Endothelial cell of umbilical vein (primary cell): ENCODE results near the gene L1CAM. TPM values are rescaled to one million over a fixed set of nuclear protein-coding genes. Genes with fewer than 3 reads are reported as not detected.

Experiments
- BruUV-seq: library from RNA; stranded (reverse); fragments of 400-500 nt; replicated peaks from 2 replicates; lab custom pipeline; 2021; lab: Mats Ljungman, UMichigan
- CTCF ChIA-PET: fragments of 300-600, 350-600 bp; sonication (Branson Sonifier 250); formaldehyde crosslinking; loops from one replicate; lab custom pipeline; 2021; ENCODE audit warnings: antibody characterized with exemption, inconsistent platforms; lab: Charles Lee
- POLR2A ChIA-PET: fragments of 300-600, 350-600 bp; sonication (Branson Sonifier 250); formaldehyde crosslinking; loops from one replicate; lab custom pipeline; 2021; ENCODE audit warnings: antibody characterized with exemption, inconsistent platforms; lab: Charles Lee
- DNase-seq: peaks from one replicate; pipeline ENCODE4 v3.0.0-alpha.2; 2011; ENCODE audit warnings: low read depth, low spot score
- FAIRE-seq: peaks from 2 replicates; lab custom pipeline; 2011; peaks lifted over from hg19 to GRCh38; lab: Jason Lieb, UNC
- H2AFZ ChIP-seq: 2 replicates; pipeline ENCODE4 v1.6.0; 2012; ENCODE audit warnings: low read depth, low read length, control low read depth, inconsistent platforms
- H3K27ac ChIP-seq: 2 replicates; pipeline ENCODE4 v1.5.1; 2011; ENCODE audit warnings: low read depth, mild to moderate bottlenecking, control low read depth, low read length, moderate library complexity; ENCODE audit not compliant: insufficient read depth
- H3K27me3 ChIP-seq, 2 experiments: 2 replicates each; pipeline versions ENCODE4 v1.6.0 to v1.6.1; 2011; ENCODE audit warnings: low read length in 2 of 2, mixed read lengths in 1 of 2; ENCODE audit not compliant: control insufficient read depth in 2 of 2, insufficient read depth in 2 of 2
- H3K36me3 ChIP-seq, 2 experiments: 2 replicates in 1 of 2; 3 replicates in 1 of 2; pipeline ENCODE4 v1.5.1; 2011; ENCODE audit warnings: low read length in 2 of 2, mild to moderate bottlenecking in 1 of 2, moderate library complexity in 1 of 2; ENCODE audit not compliant: control insufficient read depth in 2 of 2, insufficient read depth in 2 of 2; ENCODE audit errors: extremely low read depth in 1 of 2
- H3K4me1 ChIP-seq: 3 replicates; pipeline ENCODE4 v1.5.1; 2011; ENCODE audit warnings: mild to moderate bottlenecking, low read length; ENCODE audit not compliant: control insufficient read depth, insufficient read depth; ENCODE audit errors: extremely low read depth
- H3K4me2 ChIP-seq: 2 replicates; pipeline ENCODE4 v1.6.1; 2011; ENCODE audit warnings: low read length, control low read depth, mixed read lengths; ENCODE audit not compliant: insufficient read depth
- H3K4me3 ChIP-seq, 3 experiments: fragments of 200-600 bp in 1 of 3; sonication (generic), shearing (Covaris generic) in 1 of 3; replicated peaks in 1 of 3; 2 replicates each; pipeline ENCODE4 v1.5.1; 2011 to 2016; ENCODE audit warnings: control low read depth in 3 of 3, low read length in 3 of 3, mild to moderate bottlenecking in 2 of 3, inconsistent platforms in 1 of 3, low read depth in 1 of 3, moderate library complexity in 1 of 3; ENCODE audit not compliant: insufficient read depth in 1 of 3
- H3K79me2 ChIP-seq: 2 replicates; pipeline ENCODE4 v1.6.0; 2012; ENCODE audit warnings: low read length, inconsistent platforms; ENCODE audit not compliant: control insufficient read depth, insufficient read depth
- H3K9ac ChIP-seq: replicated peaks from 2 replicates; pipeline ENCODE3; 2011; ENCODE audit warnings: low read length, control low read depth; ENCODE audit not compliant: insufficient read depth; ENCODE audit errors: extremely low read depth
- H3K9me1 ChIP-seq: replicated peaks from 3 replicates; pipeline ENCODE4 v1.6.0; 2011; ENCODE audit warnings: mild to moderate bottlenecking, low read length; ENCODE audit not compliant: control insufficient read depth, insufficient read depth; ENCODE audit errors: extremely low read depth
- H3K9me3 ChIP-seq: replicated peaks from 2 replicates; pipeline ENCODE4 v1.5.1; 2012; ENCODE audit warnings: low read length, inconsistent platforms; ENCODE audit not compliant: control insufficient read depth, insufficient read depth
- H4K20me1 ChIP-seq: replicated peaks from 2 replicates; pipeline ENCODE3; 2011; ENCODE audit warnings: mild to moderate bottlenecking, low read length; ENCODE audit not compliant: control insufficient read depth, insufficient read depth; ENCODE audit errors: extremely low read depth
- EZH2 ChIP-seq: IDR thresholded peaks from 2 replicates; pipeline ENCODE4 v1.6.1; 2012; ENCODE audit warnings: borderline replicate concordance, low read depth, mild to moderate bottlenecking, moderate library complexity, low read length, inconsistent platforms; ENCODE audit not compliant: severe bottlenecking
- FOS ChIP-seq: IDR thresholded peaks from 2 replicates; pipeline ENCODE4 v1.6.1; 2011; ENCODE audit warnings: mild to moderate bottlenecking, low read length, moderate library complexity, borderline replicate concordance; ENCODE audit not compliant: insufficient read depth
- JUN ChIP-seq: IDR thresholded peaks from 2 replicates; pipeline ENCODE4 v1.6.1; 2011; ENCODE audit warnings: borderline replicate concordance, low read depth; ENCODE audit not compliant: insufficient read length, insufficient read depth
- MYC ChIP-seq: IDR thresholded peaks from one replicate; pipeline ENCODE4 v1.6.1; 2011; ENCODE audit warnings: mild to moderate bottlenecking, low read depth, low read length
- POLR2A ChIP-seq: IDR thresholded peaks from 2 replicates; pipeline ENCODE4 v1.6.1; 2012; ENCODE audit warnings: low read depth, mild to moderate bottlenecking, control low read depth, low read length
- POLR2AphosphoS5 ChIP-seq: IDR thresholded peaks from 2 replicates; pipeline ENCODE4 v1.6.1; 2012; ENCODE audit warnings: low read depth, mild to moderate bottlenecking, control low read depth, low read length, moderate library complexity; ENCODE audit not compliant: insufficient read depth
- dilution Hi-C: fragments of 300-500 bp; cut with MboI; formaldehyde crosslinking; loops from one replicate; pipeline ENCODE4 v1.15.0; 2019; ENCODE audit warnings: low sequenced_read_pairs; ENCODE audit not compliant: extremely low pct_ligation_motif_present
- intact Hi-C: fragments of 100-400 bp; cut with micrococcal nuclease; formaldehyde crosslinking; loops from one replicate; pipeline ENCODE4 v1.10.0; 2022
- polyA plus RNA-seq, 4 experiments: library from polyadenylated mRNA; depleted of rRNA in 3 of 4; stranded (reverse) in 3 of 4; unstranded in 1 of 4; fragments of >200 nt; gene quantifications; 2 replicates each; pipeline versions ENCODE4 v1.2.1 to v1.2.3, GENCODE V29; 2011 to 2012; ENCODE audit warnings: missing spikeins in 1 of 4
- total RNA-seq: library from RNA; stranded (reverse); gene quantifications from 2 replicates; pipeline ENCODE4 v1.2.3, GENCODE V29; 2021
- TF ChIP-seq, protein P1 (sequence below): IDR thresholded peaks from 2 replicates; pipeline ENCODE4 v1.6.1; 2011; ENCODE audit not compliant: insufficient read depth, insufficient read length

L1CAM gene
- total and polyA plus RNA-seq, 2 donors (not counting 3 experiments of a cell fraction or from before 2014, with no cell fraction given), result 0.01 TPM; not detected in 1

DNA sequence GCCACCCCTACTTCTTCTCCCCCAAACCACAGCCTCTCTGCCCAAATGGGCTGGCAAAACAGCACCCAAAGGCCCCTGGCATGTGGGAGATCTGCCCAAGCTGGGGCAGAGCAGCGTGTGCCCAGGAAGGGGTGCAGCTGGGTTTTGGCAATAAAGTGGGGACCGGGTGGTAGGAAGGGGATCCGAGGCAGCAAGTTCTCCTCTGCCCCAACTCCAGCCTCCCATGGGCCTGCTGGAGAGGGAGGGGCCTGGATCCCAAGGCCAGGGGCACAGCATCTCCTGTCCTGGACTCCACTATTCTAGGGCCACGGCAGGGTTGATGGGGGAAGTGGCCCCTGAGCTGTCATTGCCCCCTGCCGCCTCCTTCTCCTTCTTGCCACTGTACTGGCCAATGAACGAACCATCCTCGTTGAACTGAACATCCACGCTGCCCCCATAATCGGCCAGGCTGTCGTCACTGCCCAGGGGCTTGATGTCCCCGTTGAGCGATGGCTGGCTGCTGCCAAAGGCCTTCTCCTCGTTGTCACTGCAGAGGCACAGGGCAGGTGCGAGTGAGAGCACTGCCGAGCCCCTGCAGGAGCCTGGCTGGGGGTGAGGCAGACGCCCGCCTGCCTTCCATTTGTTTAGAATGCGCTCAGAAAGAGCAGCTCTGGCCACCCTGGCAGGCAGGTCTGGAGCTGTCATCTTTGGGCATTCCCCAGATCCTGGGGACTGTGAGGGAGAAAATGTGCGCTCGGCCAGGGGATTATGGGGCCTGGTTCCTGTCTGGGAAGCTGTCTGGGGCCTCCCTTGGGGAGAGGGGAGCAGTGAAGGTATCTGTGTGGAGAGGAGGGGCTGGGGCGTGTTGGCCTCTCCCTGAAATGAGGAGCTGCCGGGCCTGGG, 23.4 kb downstream of the L1CAM start:
- POLR2A ChIA-PET, result no interaction called here
- no peaks in the 10 kb centered on the region for H4K20me1 ChIP-seq
- CTCF ChIA-PET, result no interaction called here
- intact Hi-C loops, result no loop called here
- H3K79me2 ChIP-seq, result no peaks in the 10 kb centered on the region
- no peak for TF ChIP-seq POLR2A
- TF ChIP-seq MYC, result no peak
- no peak for TF ChIP-seq FOS
- TF ChIP-seq, protein P1, sequence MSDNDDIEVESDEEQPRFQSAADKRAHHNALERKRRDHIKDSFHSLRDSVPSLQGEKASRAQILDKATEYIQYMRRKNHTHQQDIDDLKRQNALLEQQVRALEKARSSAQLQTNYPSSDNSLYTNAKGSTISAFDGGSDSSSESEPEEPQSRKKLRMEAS, result no peak
- no peak for TF ChIP-seq JUN
- TF ChIP-seq POLR2AphosphoS5, result no peak
- no peaks in the 10 kb centered on the region for H3K27me3 ChIP-seq
- H3K9ac ChIP-seq, result no peak overlapping the region
- no peak overlapping the region for H3K27ac ChIP-seq
- H3K4me2 ChIP-seq, result no peak overlapping the region
- DNase-seq, result no peak
- no peak overlapping the region for H3K4me3 ChIP-seq
- H3K9me3 ChIP-seq, result no peaks in the 10 kb centered on the region
- dilution Hi-C loops, result no loop called here
- BruUV-seq, result no TSS peak
- no peaks in the 10 kb centered on the region for H3K4me1 ChIP-seq
- H3K9me1 ChIP-seq, result no peaks in the 10 kb centered on the region
- FAIRE-seq, result no peak
- H3K36me3 ChIP-seq, result no peaks in the 10 kb centered on the region
- no peak overlapping the region for H2AFZ ChIP-seq

DNA sequence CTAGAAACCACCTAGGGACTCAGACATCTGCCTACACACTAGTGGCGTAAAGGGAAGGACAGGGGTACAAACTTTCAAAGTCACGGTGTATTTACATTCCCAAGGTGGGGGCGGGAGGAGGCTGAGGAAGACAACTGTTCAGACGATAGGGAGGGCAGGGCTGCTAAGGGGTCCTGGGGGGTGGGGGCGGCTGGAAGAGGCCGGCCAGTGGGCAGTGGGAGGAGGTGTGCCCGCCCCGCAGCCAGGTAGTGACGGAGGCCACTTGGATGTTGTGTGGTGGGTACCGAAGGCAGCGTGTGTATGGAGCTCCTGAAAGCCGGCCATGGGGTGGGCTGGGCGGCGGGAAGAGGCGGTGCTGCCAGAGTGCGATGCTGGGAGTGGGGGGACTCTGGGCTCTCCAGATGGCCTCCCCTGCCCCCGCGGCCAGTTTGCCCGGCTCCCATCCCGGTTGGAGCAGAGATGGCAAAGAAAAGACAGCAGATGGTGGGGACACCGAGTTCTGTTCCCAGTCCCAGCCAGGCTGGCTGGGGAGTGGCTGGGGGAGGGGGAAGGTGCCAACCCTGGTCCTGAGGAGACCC, 24.2 kb downstream of the L1CAM start:
- CTCF ChIA-PET, result no interaction called here
- Histone ChIP-seq H3K4me2 (no peak overlapping the region), H4K20me1 (no peaks in the 10 kb centered on the region), H3K4me3 (no peak overlapping the region), H3K9me1 (no peaks in the 10 kb centered on the region), H3K9ac (no peak overlapping the region), H3K9me3 (no peaks in the 10 kb centered on the region), H3K79me2 (no peaks in the 10 kb centered on the region), H3K4me1 (no peaks in the 10 kb centered on the region), H2AFZ (no peak overlapping the region), H3K27ac (no peak overlapping the region), H3K27me3 (no peaks in the 10 kb centered on the region), H3K36me3 (no peaks in the 10 kb centered on the region)
- POLR2A ChIA-PET, result no interaction called here
- dilution Hi-C loops (no loop called here), intact Hi-C loops (no loop called here)
- TF ChIP-seq FOS, result no peak
- no peak for TF ChIP-seq MYC
- TF ChIP-seq, protein P1, result no peak
- TF ChIP-seq POLR2AphosphoS5, result no peak
- no peak for TF ChIP-seq POLR2A
- TF ChIP-seq EZH2, result no peak
- DNase-seq (no peak), FAIRE-seq (no peak)
- no TSS peak for BruUV-seq
